Endothelial cell of umbilical vein (primary cell): ENCODE measurements around the gene HMCN1.

ENCODE experiments used
- CTCF ChIP-seq, 2 donors: IDR thresholded peaks; 1 replicate in 1 of 2; 2 replicates in 1 of 2; pipeline ENCODE4 v1.5.1; 2011; ENCODE audit warnings: low read length in 2 of 2, mild to moderate bottlenecking in 2 of 2, moderate library complexity in 2 of 2, control low read depth in 1 of 2, inconsistent platforms in 1 of 2, low read depth in 1 of 2; ENCODE audit not compliant: insufficient read depth in 1 of 2; ENCODE audit errors: extremely low read depth in 1 of 2
- EZH2 ChIP-seq: IDR thresholded peaks from 2 replicates; pipeline ENCODE4 v1.6.1; 2012; ENCODE audit warnings: borderline replicate concordance, low read depth, mild to moderate bottlenecking, moderate library complexity, low read length, inconsistent platforms; ENCODE audit not compliant: severe bottlenecking
- MAX ChIP-seq: IDR thresholded peaks from 2 replicates; pipeline ENCODE4 v1.6.1; 2011; ENCODE audit not compliant: insufficient read depth, insufficient read length
- POLR2A ChIP-seq: IDR thresholded peaks from 2 replicates; pipeline ENCODE4 v1.6.1; 2012; ENCODE audit warnings: low read depth, mild to moderate bottlenecking, control low read depth, low read length

GRCh38 chr1:185846672-185847444 is 112.7 kb downstream of the HMCN1 start:
- TF ChIP-seq MAX, result no peak
- no peak for TF ChIP-seq POLR2A
- TF ChIP-seq CTCF (IDR thresholded peaks at IDR 0.05; ENCODE audit: extremely low read depth in 1 of 2, insufficient read depth in 1 of 2, low read depth in 1 of 2, low read length in 2 of 2), result no peak
- no peak for TF ChIP-seq EZH2
